ENCODE data around the gene IGSF9.

The IGSF9 gene, protein sequence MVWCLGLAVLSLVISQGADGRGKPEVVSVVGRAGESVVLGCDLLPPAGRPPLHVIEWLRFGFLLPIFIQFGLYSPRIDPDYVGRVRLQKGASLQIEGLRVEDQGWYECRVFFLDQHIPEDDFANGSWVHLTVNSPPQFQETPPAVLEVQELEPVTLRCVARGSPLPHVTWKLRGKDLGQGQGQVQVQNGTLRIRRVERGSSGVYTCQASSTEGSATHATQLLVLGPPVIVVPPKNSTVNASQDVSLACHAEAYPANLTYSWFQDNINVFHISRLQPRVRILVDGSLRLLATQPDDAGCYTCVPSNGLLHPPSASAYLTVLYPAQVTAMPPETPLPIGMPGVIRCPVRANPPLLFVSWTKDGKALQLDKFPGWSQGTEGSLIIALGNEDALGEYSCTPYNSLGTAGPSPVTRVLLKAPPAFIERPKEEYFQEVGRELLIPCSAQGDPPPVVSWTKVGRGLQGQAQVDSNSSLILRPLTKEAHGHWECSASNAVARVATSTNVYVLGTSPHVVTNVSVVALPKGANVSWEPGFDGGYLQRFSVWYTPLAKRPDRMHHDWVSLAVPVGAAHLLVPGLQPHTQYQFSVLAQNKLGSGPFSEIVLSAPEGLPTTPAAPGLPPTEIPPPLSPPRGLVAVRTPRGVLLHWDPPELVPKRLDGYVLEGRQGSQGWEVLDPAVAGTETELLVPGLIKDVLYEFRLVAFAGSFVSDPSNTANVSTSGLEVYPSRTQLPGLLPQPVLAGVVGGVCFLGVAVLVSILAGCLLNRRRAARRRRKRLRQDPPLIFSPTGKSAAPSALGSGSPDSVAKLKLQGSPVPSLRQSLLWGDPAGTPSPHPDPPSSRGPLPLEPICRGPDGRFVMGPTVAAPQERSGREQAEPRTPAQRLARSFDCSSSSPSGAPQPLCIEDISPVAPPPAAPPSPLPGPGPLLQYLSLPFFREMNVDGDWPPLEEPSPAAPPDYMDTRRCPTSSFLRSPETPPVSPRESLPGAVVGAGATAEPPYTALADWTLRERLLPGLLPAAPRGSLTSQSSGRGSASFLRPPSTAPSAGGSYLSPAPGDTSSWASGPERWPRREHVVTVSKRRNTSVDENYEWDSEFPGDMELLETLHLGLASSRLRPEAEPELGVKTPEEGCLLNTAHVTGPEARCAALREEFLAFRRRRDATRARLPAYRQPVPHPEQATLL

DNA sequence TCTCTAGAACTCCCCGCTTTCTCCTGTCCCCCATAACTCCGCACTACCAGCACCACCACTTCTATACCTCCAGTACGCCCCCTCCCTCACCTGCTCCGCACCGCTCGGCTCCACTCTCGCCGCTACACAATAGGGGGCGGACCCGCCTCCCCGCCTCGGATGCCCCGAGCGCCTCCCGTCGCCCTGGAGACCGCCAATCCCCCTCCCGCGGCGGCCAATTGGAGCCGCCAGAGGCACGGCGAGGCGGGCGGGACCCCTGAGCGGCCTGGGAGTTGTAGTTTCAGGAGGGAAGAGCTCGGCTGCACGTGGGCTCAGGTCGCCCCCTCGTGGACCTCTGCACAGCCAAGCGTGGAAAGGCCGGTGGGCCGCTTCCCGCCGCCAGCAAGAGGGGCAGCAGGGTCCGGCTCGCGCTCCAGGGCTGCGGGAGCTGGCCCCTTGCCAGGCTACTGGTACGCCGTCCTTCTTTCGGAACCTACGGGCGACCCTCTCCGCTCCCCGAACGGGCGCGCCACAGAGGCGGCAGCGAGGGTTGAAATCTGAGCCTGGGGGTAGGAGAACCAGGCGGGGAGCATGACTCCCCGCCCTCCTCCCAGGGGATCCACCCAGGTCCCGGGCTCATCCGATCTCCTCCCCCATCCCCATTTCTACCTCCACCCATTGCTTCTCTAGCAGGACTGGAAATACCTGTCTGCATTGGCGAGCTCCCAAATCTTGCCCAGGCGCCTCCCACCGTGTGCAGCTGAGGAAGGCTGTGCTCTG is at the start of gene IGSF9:
TSS of gene IGSF9 (minus strand) at position 131 of the 759 bp plus-strand sequence. CDS start 2,159 bp downstream, outside the sequence.
- DNase-seq: peak; percentile 55 to 57

DNA sequence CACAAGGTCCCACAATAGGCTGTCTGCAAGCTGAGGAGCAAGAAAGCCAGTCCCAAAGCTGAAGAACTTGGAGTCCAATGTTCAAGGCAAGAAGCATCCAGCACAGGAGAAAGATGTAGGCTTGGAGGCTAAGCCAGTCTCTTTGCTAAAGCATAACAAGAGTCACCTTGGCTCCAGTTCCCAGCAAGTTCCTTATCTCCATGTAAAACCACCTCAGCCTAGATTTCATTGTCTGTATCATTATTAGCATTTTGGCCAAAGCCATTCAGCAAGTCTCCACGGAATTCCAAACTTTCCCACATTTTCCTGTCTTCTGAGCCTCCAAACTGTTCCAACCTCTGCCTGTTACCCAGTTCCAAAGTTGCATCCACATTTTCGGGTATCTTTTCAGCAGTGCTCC is 49.5 kb upstream of the IGSF9 start:
- no peak for DNase-seq

DNA sequence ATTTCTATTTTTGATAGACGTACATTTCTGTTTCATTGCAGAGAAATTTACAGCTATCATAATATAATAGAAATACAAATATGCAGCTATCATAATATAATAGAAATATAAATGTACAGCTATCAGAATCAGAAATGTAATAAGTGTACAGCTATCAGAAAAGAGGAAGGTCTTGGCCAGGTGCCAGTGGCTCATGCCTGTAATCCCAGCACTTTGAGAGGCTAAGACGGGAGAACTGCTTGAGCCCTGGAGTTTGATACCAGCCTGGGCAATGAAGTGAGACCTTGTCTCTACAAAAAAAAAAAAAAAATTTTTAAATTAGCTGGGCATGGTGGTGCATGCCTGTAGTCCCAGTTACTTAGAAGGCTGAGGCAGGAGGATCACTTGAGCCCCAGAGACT is 48.5 kb upstream of the IGSF9 start:
- DNase-seq: no peak

DNA sequence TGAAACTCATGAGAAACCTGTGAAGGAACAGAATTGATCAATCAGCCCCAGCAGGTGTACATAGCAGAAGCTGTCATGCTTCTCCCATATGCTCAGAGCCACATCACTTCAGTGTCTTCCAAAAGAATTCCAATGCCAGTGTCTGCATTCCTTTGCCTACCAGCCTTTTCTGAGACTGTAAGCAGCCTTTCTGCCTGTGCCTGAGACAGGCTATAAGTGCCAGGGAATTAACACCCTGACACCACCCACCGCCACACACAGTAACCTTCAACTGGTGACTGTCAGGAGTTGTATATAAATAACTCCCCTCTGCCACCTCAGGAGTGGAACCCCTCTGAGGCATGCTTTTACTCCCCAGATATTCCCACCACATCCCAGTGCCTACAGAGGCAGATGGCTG is 46.7 kb upstream of the IGSF9 start:
- DNase-seq: no peak

DNA sequence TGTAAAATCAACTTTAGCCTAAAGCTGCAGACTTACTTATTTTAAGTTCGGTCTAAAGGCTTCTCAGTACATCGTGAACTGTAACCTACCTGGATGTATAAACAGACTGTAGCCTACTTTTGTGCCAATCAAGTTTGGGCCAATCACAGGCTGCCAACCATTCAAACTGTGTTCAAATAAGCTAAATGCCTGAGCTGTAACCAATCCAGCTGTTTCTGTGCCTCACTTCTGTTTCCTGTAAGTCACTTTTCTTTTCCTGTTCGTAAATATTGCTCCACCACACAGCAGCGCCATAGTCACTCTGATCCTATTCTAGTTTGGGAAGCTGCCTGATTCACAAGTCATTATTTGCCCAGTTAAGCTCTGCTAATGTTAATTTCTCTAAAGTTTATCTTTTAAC is 46.1 kb upstream of the IGSF9 start:
- no peak for DNase-seq

DNA sequence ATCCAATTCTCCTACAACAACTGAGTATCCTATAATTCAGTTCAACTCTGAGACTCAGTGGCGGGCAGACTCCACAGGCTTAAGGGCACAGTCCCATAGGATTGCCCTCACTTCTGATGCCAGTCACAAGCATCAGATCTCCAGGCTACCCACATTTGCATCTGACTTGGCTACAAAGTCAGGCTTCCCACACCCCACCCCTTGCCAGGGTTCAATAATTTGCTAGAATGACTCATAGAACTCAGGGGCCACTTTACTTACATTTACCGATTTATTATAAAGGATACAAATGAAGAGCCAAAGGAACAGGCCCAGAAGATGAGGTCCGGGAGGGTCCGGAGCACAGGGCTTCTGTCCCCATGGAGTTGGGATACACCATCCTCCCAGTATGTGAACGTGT is 44.6 kb upstream of the IGSF9 start:
- DNase-seq: no peak

DNA sequence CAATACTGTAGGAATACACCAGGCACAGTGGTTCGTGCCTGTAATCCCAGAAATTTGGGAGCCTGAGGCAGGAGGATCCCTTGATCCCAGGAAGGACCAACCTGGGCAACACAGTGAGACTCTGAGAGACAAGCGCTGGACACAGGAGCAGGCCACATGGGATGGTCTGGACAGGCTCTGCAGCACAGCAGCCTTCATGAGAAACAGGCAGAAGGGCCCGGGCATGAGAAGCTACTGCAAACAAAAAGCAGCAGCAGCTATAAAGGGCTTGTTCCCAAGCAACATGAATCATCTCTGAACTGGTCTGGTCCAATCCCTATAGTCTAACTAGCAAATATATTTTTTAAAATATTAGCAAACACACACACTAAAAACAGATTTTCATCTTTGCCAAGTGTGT is 44.2 kb upstream of the IGSF9 start:
- no peak for DNase-seq

DNA sequence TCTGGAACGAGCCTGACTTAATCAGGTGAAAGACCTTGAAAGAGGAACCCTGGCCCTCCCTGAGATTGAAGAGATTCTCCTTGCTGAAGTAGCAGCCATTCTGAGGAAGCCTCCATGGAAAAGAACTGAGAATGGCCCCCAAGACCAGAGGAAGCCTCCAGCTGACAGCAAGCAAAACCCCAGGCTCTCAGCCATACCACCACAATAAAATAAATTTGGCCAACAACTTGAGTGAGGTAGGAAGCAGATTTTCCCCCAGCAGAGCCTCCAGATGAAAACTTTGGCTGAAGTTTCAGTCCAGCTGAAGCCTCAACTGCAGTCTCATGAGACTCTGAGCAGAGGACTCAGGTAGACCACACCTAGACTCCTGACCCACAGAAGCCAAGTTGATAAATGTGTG is 42.6 kb upstream of the IGSF9 start:
- no peak for DNase-seq

DNA sequence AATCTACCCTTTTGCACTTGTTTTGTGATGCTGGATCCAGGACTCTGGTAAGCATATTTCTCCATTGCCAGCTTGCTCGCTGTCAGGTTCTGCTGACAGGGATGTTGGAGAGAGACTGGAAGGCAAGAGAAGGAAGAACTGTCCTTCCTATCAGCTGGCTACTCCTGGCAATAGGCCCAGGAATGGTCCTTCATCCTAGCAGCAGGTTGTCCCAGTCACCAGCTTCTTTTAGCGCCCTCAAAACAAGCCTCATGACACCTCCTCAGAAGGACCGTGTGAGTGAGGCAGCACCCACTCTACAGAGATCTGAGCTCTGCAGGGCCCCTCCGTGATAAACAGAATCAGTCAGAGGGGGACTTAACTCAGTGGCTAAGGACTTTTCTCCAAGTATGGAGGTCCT is 41.8 kb upstream of the IGSF9 start:
- no peak for DNase-seq

DNA sequence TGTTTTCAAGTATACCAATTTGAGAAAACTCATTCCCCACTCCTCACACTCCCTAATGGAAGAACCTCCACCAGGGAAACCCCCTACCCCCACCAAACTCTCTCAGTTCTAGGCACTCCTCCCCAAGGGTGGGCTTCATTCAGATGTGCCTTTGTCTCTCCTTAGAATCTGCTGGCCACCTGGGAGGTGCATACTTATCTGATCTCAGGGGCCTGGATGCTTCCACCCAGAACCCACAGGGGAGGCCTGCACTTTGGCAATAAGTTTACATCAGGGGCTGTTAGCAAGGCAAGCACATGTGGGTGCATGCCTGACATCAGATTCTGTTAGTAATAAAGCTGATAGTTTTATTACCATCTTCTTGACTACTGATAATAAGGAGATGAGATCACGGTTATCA is 41.1 kb upstream of the IGSF9 start:
- no peak for DNase-seq

DNA sequence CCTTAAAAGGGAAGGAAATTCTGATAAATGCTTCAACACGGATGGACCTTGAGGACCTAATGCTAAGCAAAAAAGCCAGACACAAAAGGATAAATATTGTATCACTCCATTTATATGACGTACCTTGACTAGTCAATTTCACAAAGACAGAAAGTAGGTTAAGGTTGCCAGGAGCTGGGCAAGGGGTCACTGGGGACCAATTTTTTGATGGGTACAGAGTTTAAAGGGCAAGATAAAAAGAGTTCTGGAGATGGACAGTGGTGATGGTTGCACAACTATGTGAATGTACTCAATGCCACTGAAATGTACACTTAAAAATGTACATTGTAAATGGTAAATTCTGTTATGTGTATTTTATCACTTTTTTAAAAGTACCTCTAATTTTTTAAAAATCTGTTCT is 40.7 kb upstream of the IGSF9 start:
- DNase-seq: no peak

DNA sequence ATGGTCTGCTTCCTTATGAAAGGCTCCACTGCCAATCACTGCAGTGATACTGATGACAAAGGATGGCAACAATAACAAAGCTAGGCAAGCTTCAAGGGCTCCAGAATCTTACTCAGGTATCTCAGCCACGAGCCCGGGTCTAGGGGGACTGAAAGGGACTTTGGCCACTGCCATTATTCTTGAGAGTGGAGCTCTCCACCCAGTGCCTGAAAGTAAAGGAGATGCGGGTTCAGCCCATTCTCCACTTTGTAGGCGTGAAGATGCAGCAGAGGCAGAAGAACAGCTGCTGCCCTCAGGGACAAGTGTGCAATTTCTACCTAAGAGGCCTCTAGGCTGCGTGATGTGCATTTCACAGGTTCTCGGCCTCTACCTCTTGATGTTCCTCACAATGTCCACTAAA is 40.1 kb upstream of the IGSF9 start:
- no peak for DNase-seq

DNA sequence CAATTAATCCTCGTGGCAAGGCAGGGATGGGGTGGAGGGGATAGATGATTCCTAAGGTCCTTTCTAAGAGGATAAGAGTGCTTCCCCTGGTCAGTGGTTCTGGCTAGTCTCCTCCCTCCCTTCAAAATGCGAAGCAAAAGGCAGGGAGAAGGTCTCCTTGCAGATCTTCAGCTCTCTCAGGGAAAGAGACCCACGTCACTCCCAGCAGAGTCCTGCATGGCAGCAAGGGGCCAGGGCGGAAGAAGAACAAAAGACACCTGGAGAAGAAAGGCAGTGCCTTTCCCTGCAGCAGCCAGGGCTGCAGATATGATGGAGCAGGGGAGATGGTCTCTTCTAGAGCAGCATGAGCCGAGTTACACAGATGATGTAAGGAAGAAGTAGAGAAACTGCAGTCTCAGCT is 38.3 kb upstream of the IGSF9 start:
- no peak for DNase-seq

DNA sequence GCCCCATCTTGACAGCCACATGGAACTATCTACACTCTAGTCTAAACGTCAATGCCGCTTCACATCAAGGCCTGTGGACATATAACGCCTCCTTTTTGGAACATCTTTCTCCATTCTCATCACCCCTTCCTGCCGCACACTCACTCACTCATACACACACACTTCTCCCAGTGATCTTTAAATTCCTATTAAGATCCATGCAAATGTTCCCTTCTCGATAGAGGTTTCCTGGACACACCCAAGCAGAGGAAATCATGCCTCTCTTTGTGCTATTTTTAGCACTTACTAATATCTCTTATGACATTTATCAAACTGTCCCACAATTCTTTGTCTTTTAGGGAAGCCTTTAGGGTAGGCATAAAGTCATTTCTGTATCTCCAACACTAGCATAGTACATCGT is 36.9 kb upstream of the IGSF9 start:
- no peak for DNase-seq

DNA sequence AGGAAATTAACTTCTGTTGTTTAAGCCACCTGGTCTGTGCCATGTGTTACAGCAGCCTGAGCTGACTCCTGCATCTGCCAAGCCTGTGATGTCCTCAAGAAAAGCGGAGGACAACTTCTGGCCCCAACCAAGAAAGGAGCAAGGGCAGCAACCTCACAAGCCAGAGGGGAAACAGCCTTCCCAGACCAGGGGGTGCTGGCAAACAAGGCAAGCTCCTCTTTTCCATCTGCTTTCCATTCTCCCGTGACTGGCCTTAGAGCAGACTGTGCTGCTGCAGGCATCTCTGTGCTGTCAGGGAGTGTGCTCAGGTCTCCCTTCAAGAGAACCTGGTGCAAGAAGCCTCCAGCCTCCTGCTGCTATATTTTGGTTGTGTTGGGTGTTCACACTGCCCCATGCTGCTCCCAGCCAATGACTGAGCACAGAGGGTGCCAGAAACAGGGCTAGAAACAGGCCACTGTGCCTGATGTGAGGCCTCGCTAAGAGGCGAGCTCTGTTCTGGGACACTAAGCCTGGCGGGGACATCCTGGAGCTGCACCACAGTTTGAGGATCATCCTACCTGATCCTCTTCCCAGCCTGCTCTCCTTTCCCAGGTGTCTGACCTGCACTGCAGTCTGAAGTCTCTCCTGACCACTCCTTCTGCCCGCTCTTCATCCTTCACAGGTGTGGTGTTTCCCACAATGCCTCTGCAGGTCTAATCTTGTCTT is 36.1 kb upstream of the IGSF9 start:
- DNase-seq: no peak

DNA sequence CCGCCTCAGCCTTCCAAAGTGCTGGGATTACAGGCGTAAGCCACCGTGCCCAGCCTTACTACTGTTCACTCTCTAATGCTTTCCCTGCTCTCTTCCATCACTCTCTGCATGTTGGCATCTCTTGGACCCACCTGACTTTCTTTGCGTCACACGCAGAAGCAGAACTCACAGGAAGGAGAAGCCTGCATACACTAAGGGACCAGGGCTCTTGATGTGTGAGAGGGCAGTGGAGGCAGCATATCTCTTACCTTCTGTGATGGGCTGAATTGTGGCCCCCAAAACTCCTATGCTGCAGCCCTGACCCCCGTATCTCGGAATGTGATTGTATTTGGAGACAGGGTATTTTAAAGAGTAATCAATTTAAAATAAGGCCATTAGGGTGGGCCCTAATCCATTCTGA is 35.4 kb upstream of the IGSF9 start:
- DNase-seq: no peak

DNA sequence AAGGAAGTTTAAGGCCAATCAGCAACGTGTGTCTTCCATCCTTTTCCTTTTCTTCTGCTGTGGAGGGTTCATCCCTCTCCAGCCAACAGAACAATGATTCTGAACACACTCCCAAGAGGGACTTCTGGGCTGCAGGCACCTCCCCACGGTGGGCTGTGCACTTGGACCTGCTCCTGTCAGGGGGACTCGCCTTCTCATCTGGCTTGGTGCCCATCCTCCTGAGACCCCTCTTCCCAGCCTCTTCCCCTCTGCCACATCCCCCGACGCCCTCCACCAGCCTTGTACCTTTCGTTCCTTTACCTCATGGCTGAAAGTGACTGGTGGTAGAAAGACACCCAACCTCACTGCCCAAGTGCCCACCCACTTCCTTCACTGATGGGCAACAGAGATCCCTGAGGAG is 34.7 kb upstream of the IGSF9 start:
- DNase-seq: no peak

DNA sequence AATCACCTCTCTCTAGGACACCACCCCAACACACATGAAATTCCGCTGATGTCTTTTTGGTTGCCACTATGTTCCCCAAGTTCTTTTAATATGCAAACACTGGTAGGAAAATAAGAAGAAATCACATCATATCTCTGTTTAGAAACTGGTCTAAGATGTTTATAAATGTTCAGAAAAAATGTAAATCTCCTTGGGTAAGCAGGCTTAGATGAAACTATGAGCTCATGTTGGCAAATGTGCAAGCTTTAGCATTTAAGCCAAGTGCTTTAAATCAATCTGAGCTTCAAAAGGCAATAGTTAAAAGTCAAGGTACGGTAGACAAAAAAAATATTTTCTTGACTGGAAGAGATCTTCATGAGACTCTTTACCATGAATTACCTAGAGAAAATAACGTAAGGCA is 33.8 kb upstream of the IGSF9 start:
- DNase-seq: no peak

DNA sequence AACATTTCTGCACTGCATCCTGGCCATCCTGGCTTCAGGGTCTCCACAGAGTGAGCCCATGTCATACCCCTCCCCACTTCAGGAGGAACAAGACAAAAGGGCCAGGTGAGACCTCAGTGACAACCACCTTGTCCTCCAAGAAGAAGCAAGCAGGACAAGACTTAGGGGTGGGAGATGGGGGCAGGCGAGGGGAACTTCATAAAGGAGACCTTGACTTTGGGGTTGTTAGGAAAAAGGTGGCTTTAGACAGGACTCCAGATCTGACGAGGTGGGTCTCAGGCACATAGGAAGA is 32.6 kb upstream of the IGSF9 start:
- no peak for DNase-seq

DNA sequence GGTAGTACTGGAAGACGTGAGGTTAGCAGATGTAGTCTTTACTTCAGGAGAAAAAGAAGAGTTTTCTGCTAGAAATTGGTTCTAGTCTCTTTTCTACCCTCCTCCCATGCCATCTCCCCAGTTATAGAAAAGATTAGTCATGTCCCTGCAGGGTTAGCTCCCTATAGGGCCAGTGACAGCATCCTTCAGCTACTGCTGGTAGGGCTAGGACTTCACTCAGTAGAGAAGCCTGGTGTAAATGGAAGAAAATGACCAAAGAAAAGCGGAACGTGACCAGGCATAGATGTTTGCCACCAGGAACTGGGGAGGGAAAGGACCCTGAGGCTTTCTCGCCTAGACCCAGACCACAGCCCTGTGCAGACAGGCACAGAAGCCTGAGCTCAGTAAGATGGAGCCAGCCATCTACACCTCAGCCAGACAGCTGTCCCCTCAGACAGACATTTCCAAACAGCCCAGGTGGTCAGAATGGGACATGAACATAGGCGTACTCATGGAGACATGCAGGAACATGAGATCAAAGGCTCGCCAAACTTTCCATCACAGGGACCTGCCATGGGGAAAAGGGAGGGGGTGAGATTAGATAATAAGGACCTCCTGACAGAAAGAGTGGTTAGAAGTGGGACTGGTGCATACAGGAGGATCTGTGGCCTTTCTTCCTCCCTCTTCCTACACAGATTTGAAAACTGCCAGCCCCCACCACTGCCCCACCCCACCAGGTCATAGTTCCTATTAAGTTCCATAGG is 32.1 kb upstream of the IGSF9 start:
- DNase-seq: no peak

DNA sequence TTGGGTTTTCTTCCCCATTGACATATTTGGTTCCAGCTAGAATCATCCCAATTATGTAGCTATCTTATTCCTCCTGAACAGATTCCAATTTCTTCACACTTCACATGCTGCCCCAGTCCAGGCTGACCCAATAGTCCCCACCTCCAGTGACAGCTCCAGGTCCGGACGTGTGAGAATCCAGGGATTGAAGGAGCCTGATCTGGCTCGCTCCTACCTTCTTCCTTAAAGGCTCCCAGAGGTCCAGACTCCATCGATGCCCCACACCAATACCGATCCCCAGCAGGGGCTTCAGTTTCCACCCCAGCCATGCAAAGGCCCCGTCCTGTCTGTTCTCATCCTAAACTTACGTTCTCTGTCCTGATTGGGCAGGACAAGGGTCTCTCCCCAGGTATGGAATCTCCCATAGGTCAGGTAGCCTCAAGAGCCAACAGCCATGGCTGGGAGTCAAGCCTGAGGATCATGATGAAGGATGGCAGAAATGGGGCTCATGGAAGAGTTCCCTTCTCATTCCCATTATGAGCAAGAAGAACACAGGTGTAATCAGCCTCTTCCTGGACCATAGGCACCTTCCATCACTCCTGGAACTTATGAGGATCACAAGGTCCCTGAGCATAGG is 29.0 kb upstream of the IGSF9 start:
- no peak for DNase-seq

Measured in hippocampal formation (tissue), 2 donors.